Effector memory CD4-positive, alpha-beta T cell (primary cell): Measurements from ENCODE around the gene ACD.

Experiments
- DNase-seq, 3 donors: peaks; one replicate each; pipeline ENCODE4 v3.0.0-alpha.2; 2020
- H3K27ac ChIP-seq: 2 replicates; pipeline ENCODE4 v1.7.0; 2013; ENCODE audit warnings: mild to moderate bottlenecking, low read length, moderate library complexity; ENCODE audit not compliant: insufficient read depth, poor library complexity, severe bottlenecking
- H3K27me3 ChIP-seq: replicated peaks from 2 replicates; pipeline ENCODE4 v1.7.0; 2013; ENCODE audit warnings: mild to moderate bottlenecking, low read length; ENCODE audit not compliant: insufficient read depth, control insufficient read depth, poor library complexity, severe bottlenecking
- H3K36me3 ChIP-seq: 2 replicates; pipeline ENCODE4 v1.7.0; 2013; ENCODE audit warnings: mild to moderate bottlenecking, low read length, moderate library complexity; ENCODE audit not compliant: control insufficient read depth, insufficient read depth
- H3K4me1 ChIP-seq: 2 replicates; pipeline ENCODE4 v1.7.0; 2013; ENCODE audit warnings: low read length, mild to moderate bottlenecking; ENCODE audit not compliant: control insufficient read depth, insufficient read depth, poor library complexity, severe bottlenecking
- H3K4me3 ChIP-seq: 2 replicates; pipeline ENCODE4 v1.7.0; 2013; ENCODE audit warnings: low read length, low read depth, mild to moderate bottlenecking; ENCODE audit not compliant: insufficient read depth, poor library complexity, severe bottlenecking
- H3K9me3 ChIP-seq: 2 replicates; pipeline ENCODE4 v1.7.0; 2013; ENCODE audit warnings: mild to moderate bottlenecking, low read length, moderate library complexity; ENCODE audit not compliant: control insufficient read depth

The ACD gene

GRCh38 chr16:67648088-67648763 is 11.8 kb downstream of the ACD start:
- H3K36me3 ChIP-seq, result peaks cover 58% of the 10 kb centered on the region

GRCh38 chr16:67647681-67648080 is 12.4 kb downstream of the ACD start:
- Histone ChIP-seq H3K4me1 (peaks cover 16% of the 10 kb centered on the region), H3K4me3 (no peak overlapping the region), H3K9me3 (no peaks in the 10 kb centered on the region), H3K27me3 (no peaks in the 10 kb centered on the region), H3K27ac (no peak overlapping the region), H3K36me3 (peaks cover 58% of the 10 kb centered on the region)
- no peak for DNase-seq

More at GRCh38 chr16:67648088-67648763, 11.8 kb downstream of the ACD start:
- peaks cover 16% of the 10 kb centered on the region for H3K4me1 ChIP-seq
- H3K9me3 ChIP-seq, result no peaks in the 10 kb centered on the region
- no peak overlapping the region for H3K4me3 ChIP-seq
- no peak overlapping the region for H3K27ac ChIP-seq
- no peak for DNase-seq
- no peaks in the 10 kb centered on the region for H3K27me3 ChIP-seq

GRCh38 chr16:67647111-67647651 is 12.9 kb downstream of the ACD start:
- Histone ChIP-seq H3K4me3 (no peak overlapping the region), H3K9me3 (no peaks in the 10 kb centered on the region), H3K27me3 (no peaks in the 10 kb centered on the region), H3K27ac (peak overlapping the region; percentile 34), H3K36me3 (peaks cover 56% of the 10 kb centered on the region), H3K4me1 (peaks cover 16% of the 10 kb centered on the region)
- no peak for DNase-seq

GRCh38 chr16:67645397-67646121 is 14.5 kb downstream of the ACD start:
- Histone ChIP-seq H3K27me3 (no peaks in the 10 kb centered on the region), H3K9me3 (no peaks in the 10 kb centered on the region), H3K36me3 (peaks cover 39% of the 10 kb centered on the region), H3K4me1 (peaks cover 16% of the 10 kb centered on the region), H3K4me3 (peak overlapping the region; percentile 70), H3K27ac (peak overlapping the region; percentile 95)
- no peak for DNase-seq

DNA sequence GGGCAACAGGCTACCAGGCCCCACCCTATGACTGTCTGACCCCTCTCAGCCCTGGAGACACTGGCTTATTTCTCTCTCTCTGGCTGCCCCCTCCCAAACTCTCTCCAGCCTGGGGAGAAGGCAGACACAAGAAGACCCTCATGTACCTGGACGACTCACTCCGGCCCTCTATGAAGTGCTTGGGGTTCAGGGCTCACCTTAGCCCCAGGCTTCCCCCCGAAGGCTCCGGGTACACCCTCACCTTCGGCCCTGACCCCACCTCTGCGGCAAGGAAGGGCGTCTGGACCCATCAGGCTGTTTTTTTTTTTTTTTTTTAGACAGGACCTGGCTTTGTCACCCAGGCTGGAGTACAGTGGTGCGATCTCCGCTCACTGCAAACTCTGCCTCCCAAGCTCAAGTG is 16.0 kb downstream of the ACD start:
- no peaks in the 10 kb centered on the region for H3K27me3 ChIP-seq
- peak overlapping the region; percentile 95 for H3K27ac ChIP-seq
- H3K4me1 ChIP-seq, result peaks cover 16% of the 10 kb centered on the region
- H3K4me3 ChIP-seq, result no peak overlapping the region
- DNase-seq, result no peak
- H3K9me3 ChIP-seq, result no peaks in the 10 kb centered on the region
- peaks cover 24% of the 10 kb centered on the region for H3K36me3 ChIP-seq

GRCh38 chr16:67641779-67642708 is 18.0 kb downstream of the ACD start:
- no peak for DNase-seq
- H3K36me3 ChIP-seq, result peaks cover 22% of the 10 kb centered on the region
- H3K4me3 ChIP-seq, result no peak overlapping the region
- peaks cover 16% of the 10 kb centered on the region for H3K4me1 ChIP-seq
- H3K9me3 ChIP-seq, result no peaks in the 10 kb centered on the region
- H3K27ac ChIP-seq, result no peak overlapping the region
- no peaks in the 10 kb centered on the region for H3K27me3 ChIP-seq

DNA sequence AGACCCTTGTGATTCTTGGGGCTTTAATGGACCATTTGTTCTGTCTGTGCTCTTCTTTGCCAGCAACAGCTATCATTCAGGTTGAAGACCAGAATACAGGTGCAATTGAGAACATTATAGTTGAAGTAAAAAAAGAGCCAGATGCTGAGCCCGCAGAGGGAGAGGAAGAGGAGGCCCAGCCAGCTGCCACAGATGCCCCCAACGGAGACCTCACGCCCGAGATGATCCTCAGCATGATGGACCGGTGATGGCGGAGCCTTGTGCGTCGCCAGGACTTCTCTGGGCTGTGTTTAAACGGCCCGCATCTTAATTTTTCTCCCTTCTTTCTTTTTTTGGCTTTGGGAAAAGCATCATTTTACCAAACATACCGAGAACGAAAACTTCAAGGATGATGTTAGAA is 22.4 kb downstream of the ACD start:
- H3K27ac ChIP-seq, result no peak overlapping the region
- H3K4me1 ChIP-seq, result no peaks in the 10 kb centered on the region
- DNase-seq, result no peak
- peaks cover 38% of the 10 kb centered on the region for H3K36me3 ChIP-seq
- no peaks in the 10 kb centered on the region for H3K9me3 ChIP-seq
- no peaks in the 10 kb centered on the region for H3K27me3 ChIP-seq
- no peak overlapping the region for H3K4me3 ChIP-seq

GRCh38 chr16:67636713-67637112 is 23.3 kb downstream of the ACD start:
- Histone ChIP-seq H3K36me3 (peaks cover 47% of the 10 kb centered on the region), H3K9me3 (no peaks in the 10 kb centered on the region), H3K27ac (no peak overlapping the region), H3K4me3 (no peak overlapping the region), H3K27me3 (no peaks in the 10 kb centered on the region), H3K4me1 (no peaks in the 10 kb centered on the region)
- no peak for DNase-seq

DNA sequence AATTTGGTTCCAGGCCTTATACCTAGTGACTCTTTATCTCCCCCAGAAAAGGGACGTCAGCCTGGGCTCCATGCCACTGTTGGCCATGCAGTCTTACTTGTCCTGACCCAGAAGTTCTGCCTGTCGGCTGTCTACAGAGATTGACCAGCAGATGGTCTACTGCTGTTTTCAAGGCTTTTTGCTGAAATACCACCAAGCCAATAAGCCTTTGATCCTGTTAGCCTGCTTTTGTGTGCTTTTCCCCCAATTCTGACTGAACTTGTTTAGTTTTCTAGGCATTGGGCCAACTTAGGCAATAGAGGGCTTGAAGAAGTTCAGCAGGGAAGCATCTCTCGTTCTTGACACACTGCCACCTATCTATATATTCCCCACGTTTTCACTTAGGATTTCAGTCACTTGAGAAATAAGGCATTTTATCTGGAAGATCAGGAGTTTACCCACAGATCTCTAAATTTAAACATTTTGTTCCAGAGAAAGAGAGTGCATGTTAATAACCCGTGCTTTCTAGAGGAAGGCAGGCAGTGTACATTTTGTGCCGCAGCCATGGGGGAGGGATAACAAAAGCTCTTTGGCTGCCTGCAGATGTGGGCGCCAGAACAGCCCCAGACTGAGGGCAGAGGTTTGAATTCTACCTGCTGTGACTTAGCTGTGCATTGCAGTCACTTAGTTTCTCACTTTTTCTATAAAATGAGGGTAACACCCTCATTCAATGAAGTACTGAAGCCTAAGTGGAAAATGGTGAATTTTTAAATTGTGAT is 27.5 kb downstream of the ACD start:
- Histone ChIP-seq H3K27ac (no peak overlapping the region), H3K36me3 (peaks cover 66% of the 10 kb centered on the region), H3K4me1 (no peaks in the 10 kb centered on the region), H3K27me3 (no peaks in the 10 kb centered on the region), H3K9me3 (no peaks in the 10 kb centered on the region), H3K4me3 (no peak overlapping the region)
- no peak for DNase-seq
